GM19372 (cell line): ENCODE measurements around the gene LRMDA.

Experiments used
- ATAC-seq: cut with Tn5 transposase; IDR thresholded peaks from one replicate; pipeline ENCODE4 v1.9.1; 2021; ENCODE audit warnings: mild to moderate bottlenecking, low read depth, moderate library complexity; ENCODE audit not compliant: unreplicated experiment

LRMDA gene

DNA sequence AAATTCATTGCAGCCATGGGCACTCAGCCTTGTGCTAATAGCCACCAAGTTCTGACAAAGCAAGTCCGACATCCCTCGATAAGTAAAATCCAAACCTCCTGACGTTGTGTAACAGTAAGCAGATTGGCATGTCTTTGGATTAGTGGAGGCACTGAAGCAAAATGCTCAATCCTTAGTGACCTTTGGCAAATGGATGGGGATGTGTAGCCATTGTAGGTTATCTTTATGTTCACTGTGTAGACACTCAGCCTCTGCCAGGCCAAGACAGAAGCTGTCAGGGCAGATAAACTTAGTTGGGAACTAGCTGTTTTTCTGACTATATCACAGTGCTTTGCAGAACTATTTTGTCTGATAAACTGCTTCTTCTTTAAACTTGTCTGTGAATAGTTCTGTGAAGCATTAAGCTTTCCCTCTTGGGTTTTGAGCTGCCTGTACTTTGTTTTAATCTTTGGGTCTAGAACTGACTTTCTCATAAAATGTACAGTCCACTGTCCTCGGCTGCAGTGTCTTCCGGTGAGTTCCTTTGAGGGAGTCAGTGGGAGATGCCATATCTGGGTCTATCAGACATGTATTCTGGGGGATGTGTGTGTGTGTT is 220.8 kb downstream of the LRMDA start:
- ATAC-seq, result no peak

DNA sequence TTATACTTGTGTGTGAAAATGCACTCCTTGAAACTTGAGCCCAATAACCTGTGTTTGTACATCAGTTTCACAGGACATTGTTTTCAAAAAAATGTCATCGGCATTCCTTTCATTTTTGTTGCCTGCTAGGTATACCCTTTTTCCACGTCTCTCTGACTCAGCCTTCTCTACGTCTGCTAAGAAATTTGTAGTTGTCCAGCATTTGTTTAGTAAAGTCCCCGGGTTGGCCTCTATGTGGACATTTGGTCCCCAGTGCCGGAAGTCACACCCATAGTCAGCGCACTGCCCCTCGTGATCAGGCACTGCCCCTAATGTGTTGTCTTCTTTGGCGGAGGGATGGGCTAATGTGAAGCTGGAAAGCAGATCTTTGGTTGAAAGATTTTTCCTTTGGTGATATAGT is 222.3 kb downstream of the LRMDA start:
- ATAC-seq, result no peak

DNA sequence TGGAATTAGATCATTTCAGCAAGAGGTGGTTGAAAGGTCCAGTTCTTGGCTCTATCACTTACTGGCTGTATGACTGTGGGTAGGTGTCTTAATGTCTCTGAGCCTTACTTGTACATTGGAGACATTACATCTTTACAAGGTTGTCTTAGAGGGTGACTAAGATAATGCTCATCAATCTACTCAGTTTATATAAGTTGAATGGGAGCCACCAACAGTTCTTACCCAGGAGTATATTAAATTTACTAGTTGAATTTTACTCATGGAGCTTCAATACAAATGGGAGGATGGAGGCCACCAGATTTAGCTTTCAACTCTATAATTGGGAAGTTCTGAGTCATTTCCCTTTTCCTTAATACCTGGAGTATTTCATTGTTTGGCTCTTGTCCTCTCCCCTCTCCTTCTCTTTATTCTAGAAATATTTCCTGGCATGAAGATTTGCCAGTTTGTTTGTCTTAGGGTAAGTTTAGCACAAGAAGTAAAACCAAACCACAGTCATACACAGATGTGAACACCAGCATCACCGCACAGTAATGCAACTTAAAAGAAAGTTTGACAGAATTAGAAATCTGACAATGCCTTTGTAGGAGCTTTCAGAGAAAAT is 222.8 kb downstream of the LRMDA start:
- no peak for ATAC-seq

DNA sequence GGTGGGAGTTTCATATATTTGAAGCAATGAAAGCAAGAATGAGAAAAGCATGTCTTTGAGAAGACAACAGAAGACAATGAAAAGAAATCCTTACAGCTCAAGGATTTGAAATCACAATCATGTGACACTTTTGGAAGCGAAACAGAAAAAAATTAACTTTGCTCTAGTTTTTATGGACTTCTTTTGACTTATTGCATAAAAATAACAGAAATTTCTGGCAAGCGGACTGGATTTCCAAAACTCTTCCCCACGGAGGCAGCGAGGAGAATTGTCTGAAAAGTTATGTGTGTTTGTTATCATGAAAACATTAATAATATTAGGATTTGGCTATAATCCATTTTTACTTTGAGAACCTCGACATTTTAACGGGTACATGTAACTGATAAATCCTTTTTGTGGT is 223.3 kb downstream of the LRMDA start:
- no peak for ATAC-seq

DNA sequence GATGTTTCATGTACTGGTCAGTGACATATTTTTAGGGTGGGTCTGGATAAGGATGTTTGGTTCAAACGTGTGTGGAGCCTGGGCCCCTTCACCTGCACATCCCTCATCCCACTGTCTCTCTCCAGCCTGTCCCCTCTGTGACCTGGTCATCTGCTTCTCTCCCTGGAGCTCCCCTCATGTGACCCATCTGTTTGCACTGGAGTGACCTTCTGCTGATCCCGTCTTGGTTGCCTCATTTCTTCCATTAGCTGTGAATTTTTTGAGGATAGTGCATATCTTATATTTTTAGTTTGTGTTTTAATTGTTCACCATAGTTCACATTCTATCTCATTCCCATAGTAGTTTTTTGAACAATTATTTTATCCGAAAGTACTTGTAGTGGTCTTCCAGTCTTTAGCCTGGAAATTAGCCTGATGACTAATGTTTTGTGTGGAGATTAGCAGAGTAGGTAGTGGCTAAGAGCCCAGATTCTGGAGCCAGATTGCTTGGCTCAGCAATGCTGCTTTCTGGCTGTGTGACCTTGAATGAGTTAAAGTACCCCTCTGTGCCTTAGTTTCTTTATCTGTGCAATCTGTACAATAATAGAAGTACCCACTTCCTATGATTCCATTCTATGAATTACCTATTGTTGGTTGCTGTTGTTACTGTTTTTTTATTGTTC is 224.5 kb downstream of the LRMDA start:
- no peak for ATAC-seq

DNA sequence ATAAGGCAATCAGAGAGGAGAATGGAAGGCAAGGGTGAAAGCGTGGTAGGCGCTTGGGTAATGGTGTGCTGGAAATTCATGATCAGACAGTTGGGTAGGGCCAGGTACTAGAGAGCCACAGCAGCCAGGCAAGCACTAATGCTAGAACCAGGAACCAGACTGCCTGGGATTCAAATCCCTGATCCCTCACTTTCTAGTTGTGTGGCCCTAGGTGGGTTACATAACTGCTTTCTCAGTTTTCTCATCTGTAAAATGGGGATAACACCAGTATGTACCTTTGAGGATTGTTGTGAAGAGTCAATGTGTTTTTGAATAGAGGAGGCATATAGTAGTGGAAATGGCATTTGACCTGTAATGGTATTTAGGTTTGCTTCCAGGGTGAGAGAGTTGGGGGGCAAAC is 225.9 kb downstream of the LRMDA start:
- no peak for ATAC-seq

DNA sequence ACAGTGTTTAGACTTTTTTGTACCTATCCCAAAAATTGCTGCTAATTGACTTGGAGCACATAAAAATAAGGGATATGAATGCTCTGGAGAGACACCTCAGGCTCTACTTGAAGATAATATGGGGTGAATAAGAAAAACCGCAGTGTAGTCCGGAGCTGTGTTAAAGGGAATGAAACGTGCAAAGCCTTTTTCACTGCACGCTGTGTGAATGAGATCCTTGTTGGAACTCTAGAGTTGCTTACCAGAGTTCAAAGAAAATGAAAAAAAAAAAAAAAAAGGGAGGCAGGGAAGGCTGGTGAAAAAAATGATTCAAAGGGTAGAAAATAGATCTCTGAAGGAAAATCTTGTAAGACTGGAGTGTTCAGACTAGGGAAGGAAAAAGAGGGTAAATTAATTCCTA is 226.6 kb downstream of the LRMDA start:
- no peak for ATAC-seq

DNA sequence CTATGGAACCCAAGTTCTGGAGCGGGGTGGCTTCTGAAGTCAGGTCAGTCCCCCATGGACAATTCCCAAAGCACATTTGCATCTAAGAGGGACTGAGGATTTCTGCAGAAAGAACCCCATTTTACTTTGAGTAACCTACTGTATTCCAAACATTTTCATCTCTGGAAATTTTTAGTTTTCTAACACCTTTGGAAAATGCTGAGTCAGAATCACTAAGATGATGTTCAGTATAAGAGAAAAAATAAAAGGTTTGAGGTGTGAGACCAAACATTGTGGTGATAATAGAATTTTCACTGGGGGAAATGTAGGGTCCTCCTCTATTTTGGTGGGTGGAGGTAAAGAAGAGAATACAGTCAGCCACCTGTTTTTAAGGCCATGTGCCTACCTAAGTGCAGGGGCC is 227.1 kb downstream of the LRMDA start:
- ATAC-seq, result no peak

DNA sequence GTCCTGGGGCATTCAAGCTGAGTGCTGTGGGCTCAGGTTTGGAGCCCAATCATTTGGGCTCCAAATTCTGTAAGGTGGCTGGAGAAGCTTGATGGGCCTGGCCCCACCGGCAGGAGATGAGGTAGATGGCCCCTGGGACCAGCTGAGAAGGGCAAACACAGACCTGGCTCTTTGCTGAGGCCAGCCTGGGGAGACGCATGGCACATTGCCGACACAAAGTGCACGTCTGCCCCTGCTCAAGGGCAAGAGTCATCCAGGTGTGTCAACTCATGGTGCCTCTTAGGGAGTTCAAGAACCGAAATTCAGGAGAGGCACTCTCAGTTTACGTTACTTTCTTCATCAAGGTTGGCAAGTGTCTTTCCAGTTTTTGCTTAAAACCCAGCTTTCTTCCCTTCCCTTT is 227.5 kb downstream of the LRMDA start:
- no peak for ATAC-seq

DNA sequence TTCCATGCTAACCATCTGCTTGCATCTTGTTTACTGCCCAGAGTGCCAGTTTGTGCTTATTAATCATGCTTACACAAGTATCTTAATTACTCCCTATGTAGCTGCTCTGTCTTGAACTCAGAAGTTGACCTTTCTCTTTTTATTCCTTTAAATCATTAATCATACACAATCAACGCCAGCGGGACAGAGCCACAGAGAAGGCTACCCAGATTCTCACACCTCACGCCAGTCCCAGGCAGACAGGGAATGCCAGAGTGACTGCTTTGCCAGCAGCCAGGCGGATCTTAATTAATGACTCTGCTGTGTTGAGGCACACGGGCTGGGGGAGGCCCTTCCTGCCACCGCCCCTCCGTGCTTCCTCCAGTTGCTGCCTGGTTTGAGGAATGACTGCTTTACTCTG is 229.4 kb downstream of the LRMDA start:
- ATAC-seq, result no peak

DNA sequence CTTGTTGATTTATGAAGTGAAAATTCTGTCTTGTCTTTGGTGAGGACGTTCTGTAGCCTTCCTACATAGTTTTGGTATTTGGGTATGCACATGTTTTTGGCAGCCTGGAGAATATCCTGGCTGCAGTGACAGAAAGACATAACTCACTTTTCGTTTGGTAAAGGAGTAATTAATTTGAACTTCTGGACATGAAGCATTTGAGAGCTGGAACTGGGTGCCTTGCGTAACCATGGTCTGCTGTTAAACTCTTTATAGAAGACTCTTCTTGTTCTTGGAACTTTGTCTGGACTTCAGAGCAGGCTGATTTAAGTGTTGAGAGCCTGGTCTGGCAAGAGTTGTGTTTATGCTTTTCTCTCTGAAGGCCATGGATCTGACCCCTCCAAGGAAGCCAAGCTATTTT is 231.3 kb downstream of the LRMDA start:
- no peak for ATAC-seq

DNA sequence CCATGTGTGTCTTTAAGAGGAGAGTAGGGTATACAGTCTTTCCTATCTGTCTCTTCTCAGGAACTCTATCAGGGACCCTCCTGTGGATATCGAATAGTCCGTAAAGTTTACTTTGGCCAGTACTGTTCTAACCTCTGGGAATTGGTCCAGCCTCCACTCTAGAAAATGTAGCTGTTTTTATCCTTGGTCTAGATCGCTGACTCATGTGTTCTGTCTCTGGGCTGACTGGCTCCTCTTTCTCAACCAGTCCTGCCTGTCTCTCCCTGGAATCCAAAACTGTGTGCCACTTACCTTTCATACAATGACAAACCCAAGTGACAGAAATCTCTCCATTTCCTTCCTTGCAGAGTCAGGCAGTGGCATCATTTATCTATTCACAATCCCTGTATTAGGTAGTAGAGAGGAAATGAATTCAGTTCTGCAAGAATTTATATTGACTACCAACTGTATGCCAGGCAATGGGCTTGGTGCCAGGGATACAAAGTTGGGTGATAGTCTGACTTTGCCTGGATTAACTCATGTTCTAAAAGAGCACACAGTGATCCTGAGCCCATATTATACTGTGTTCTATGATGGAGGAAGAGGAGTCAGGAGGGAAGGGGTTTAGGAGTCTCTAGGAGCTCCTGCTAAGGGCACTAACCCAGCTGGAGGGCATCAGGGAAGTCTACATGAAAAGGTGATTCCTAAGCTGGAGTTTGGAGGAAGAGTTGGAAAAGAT is 232.7 kb downstream of the LRMDA start:
- ATAC-seq, result no peak

DNA sequence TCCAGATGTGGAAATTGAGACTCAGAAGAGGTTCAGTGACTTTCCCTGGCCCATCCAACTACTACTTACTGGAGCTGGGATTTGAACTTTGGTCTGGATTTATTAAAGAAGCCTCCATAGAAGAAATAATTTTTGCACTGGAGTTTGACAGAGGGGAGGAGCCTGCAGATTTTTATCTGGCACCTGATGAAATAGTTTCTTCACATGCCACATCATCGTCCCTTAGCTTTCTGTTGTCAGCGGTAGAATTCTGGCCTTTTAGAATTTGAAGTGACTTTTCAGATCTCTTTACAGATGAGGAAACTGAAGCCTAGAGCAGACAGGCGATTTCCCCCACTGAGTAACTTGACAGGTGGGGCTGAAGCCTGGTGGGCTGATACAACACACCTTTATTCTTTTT is 233.5 kb downstream of the LRMDA start:
- no peak for ATAC-seq

DNA sequence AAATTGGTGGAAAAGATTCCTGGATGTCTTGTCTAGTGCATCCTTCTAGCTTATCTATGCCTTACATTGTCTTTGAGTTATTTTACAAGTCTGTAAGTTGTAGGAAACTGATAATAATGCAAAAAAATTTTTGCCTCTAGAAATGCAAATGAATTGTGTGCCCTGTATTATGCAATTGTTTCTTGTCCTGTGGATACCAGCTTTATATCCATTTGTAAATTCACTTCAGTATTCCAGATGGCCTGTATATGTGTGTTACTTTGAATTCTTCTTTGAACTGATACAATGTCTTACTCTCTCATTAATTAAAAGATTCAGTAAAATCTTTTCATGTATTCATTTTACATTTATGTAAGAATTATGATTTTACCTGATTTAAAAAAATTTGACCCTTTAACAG is 234.3 kb downstream of the LRMDA start:
- no peak for ATAC-seq

DNA sequence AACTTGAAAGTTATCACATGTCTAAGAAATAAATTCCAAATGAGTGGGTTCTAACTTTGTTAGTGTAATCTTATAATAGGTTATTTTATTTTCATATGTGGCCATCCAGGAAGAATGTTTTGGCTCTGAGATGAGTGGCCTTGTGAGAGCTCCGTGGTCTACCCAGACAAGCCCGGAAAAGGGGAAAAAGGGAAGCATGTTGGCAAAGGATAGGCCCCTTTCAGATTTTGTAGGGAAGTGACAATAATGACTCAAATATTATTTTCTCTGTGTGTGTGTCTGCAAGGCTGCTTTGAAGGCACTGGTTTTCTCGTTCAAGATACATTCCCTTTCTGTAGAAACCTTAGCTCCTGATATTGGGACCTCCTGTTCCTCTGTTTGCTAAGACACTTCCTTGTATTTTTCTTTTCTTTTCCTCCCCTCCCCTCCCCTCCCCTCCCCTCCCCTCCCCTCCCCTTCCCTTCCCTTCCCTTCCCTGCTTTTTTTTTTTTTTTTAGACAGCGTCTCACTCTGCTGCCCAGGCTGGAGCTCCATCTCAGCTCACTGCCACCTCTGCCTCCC is 240.8 kb downstream of the LRMDA start:
- no peak for ATAC-seq

DNA sequence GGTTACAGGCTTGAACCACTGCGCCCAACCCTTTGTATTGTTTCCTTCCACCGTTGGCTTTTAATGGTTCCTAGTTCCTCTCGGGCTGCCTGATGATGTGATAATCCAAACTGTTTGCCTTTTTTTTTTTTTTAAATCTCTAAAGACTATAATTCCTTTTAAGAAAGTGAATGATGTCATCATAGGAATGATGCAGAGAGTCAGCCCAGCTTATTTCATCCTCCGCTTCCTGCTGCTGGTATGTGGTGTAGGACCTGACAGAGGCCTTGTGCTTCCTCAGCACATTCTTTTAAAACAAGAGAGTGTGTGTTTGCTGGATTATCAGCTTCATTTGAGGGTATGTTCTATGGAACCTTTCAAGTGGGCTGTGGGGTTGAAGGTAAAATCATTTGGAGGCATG is 241.4 kb downstream of the LRMDA start:
- ATAC-seq, result no peak

DNA sequence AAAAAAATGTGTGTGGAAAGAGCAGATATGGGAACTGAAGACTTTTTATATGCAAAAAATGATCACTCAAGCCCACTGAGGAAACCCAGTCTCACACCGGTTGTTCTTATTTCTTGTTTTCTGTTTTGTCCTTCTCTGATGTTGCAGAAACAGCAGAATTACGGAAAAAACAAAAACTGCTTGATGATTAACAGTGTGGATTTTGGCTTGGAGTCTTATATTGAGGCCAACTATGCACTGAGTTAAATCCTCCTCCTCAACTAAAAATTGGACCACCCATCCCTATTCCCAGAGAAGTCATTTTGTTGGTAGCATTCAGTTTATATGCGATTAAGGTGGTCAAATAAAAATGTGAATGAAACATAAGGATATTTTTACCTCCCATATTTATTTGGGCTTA is 246.1 kb downstream of the LRMDA start:
- ATAC-seq, result no peak

DNA sequence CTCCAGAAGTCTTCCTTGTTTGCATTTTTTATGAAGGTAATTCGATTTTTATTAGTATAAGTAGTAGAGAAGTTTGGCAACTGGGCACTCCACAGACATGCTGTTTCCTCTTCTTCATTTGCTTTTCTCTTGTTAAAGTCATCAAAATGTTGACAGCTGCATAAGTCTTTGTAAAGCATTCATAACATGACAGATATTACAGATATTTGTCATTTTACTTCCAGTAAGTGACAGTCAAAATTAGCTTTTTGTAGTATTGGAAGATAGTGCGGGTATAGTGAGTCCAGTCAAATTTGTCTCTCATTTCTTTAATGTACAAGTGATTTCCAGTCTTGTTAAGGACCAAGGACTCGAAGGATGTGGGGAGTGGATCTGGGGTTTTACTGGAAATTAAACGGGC is 247.1 kb downstream of the LRMDA start:
- ATAC-seq, result no peak

DNA sequence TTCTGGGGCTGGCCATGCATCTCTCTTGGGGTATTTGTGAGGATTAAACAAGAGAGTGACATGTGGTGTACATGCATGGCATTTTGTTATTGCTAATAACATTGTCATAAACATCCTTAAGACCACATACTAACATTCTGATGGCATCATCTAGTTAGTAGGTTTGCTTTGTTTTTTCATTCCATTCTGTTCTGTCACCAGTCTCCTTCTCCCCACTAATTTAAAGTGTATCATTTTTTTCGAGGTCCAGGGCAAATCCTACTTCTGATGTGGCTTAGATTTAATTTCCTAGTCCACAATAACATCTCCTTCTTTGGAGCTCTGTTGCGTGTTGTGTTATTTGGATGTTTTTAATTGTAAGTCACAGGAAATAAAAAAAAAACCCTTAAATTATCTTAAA is 248.1 kb downstream of the LRMDA start:
- no peak for ATAC-seq

DNA sequence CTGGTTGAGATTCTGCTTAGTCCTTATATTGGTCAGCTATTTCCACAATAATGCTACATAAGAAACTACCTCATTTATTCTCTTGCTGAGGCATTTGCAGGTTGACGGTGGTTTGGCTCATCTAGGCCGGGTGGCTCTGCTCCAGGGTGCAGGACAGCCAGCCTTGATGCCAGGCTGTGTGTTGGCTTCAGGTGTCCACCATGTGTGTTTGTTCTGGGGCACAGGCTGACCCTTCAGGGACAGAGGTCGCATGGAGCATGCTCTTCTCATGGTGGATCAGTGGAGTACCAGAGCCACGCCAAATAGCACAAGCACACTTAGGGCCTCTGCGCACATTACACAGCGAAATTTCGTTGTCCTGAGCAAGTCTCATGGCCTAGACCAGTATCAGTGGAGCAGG is 249.9 kb downstream of the LRMDA start:
- ATAC-seq, result no peak
